SU-DHL-6 (cell line): Measurements from ENCODE around the gene MMP8.

Experiments
- H2AFZ ChIP-seq: fragments of 200-600 bp; sonication (generic); 2 replicates; pipeline ENCODE4 v1.6.1; 2014; ENCODE audit warnings: low read depth, mild to moderate bottlenecking, moderate library complexity, mixed read lengths, antibody characterized with exemption, low read length; ENCODE audit not compliant: severe bottlenecking
- H3F3A ChIP-seq: fragments of 200-600 bp; shearing (Covaris generic); 2 replicates; pipeline ENCODE4 v1.6.0; 2016; ENCODE audit warnings: antibody characterized with exemption, mild to moderate bottlenecking; ENCODE audit not compliant: insufficient read depth
- H3K27ac ChIP-seq: fragments of 200-600 bp; sonication (generic); 2 replicates; pipeline ENCODE4 v1.5.1; 2016; ENCODE audit warnings: low read depth, mild to moderate bottlenecking, low read length, moderate library complexity, mixed read lengths
- H3K27me3 ChIP-seq: fragments of 200-600 bp; sonication (generic), shearing (Covaris generic); 2 replicates; pipeline ENCODE4 v1.6.0; 2014; ENCODE audit warnings: mild to moderate bottlenecking, low read length
- H3K36me3 ChIP-seq: fragments of 200-600 bp; sonication (generic); 2 replicates; pipeline ENCODE4 v1.6.1; 2014; ENCODE audit warnings: mild to moderate bottlenecking, low read length, mixed read lengths
- H3K4me2 ChIP-seq: fragments of 300-600, 200-600 bp; shearing (Covaris generic), sonication (generic); 2 replicates; pipeline ENCODE4 v1.6.0; 2014; ENCODE audit warnings: low read length, low read depth, mild to moderate bottlenecking; ENCODE audit not compliant: poor library complexity, severe bottlenecking
- H3K4me3 ChIP-seq: fragments of 200-600 bp; sonication (generic); 2 replicates; pipeline ENCODE4 v1.5.1; 2014; ENCODE audit warnings: antibody characterized with exemption, low read length, mild to moderate bottlenecking, mixed read lengths; ENCODE audit not compliant: insufficient read depth, poor library complexity, severe bottlenecking
- H3K79me2 ChIP-seq: fragments of 200-600 bp; sonication (generic); 2 replicates; pipeline ENCODE4 v1.6.1; 2014; ENCODE audit warnings: mild to moderate bottlenecking, low read length, moderate library complexity; ENCODE audit not compliant: insufficient read depth
- H3K9ac ChIP-seq: fragments of 200-600 bp; sonication (generic); 2 replicates; pipeline ENCODE4 v1.7.0; 2014; ENCODE audit warnings: mild to moderate bottlenecking, low read length
- H3K9me2 ChIP-seq: fragments of 200-600 bp; sonication (generic); replicated peaks from 2 replicates; pipeline ENCODE4 v1.6.1; 2014; ENCODE audit warnings: low read length; ENCODE audit not compliant: insufficient read depth
- H3K9me3 ChIP-seq: fragments of 200-600 bp; sonication (generic); 2 replicates; pipeline ENCODE4 v1.6.1; 2014; ENCODE audit warnings: low read length, mixed read lengths; ENCODE audit not compliant: insufficient read depth
- H4K20me1 ChIP-seq: fragments of 200-600 bp; sonication (generic); 2 replicates; pipeline ENCODE4 v1.6.1; 2014; ENCODE audit warnings: low read depth, mild to moderate bottlenecking, antibody characterized with exemption, low read length, moderate library complexity, mixed read lengths
- EZH2phosphoT487 ChIP-seq: fragments of 200-600 bp; sonication (generic), shearing (Covaris generic); conservative IDR thresholded peaks from 2 replicates; pipeline ENCODE4 v1.6.1; 2018; ENCODE audit warnings: mild to moderate bottlenecking, antibody characterized with exemption, low read length, moderate library complexity, mixed read lengths
- TF ChIP-seq, protein P1 (sequence below): fragments of 200-600 bp; sonication (generic); IDR thresholded peaks from one replicate; pipeline ENCODE4 v1.5.1; 2017; ENCODE audit warnings: antibody characterized with exemption, mild to moderate bottlenecking, low read length, moderate library complexity; ENCODE audit not compliant: insufficient read depth, poor library complexity, severe bottlenecking

Gene MMP8

GRCh38 chr11:102727890-102728289, 3.1 kb upstream of the MMP8 start:
- Histone ChIP-seq H3K27ac (no peak overlapping the region), H3K27me3 (no peaks in the 10 kb centered on the region), H2AFZ (no peak overlapping the region), H3F3A (no peaks in the 10 kb centered on the region), H3K9ac (no peak overlapping the region), H3K9me3 (no peaks in the 10 kb centered on the region), H3K36me3 (no peaks in the 10 kb centered on the region), H3K79me2 (no peaks in the 10 kb centered on the region), H3K9me2 (no peaks in the 10 kb centered on the region), H3K4me3 (no peak overlapping the region), H3K4me2 (no peak overlapping the region), H4K20me1 (no peaks in the 10 kb centered on the region)
- TF ChIP-seq EZH2phosphoT487, result no peak
- TF ChIP-seq, protein P1, sequence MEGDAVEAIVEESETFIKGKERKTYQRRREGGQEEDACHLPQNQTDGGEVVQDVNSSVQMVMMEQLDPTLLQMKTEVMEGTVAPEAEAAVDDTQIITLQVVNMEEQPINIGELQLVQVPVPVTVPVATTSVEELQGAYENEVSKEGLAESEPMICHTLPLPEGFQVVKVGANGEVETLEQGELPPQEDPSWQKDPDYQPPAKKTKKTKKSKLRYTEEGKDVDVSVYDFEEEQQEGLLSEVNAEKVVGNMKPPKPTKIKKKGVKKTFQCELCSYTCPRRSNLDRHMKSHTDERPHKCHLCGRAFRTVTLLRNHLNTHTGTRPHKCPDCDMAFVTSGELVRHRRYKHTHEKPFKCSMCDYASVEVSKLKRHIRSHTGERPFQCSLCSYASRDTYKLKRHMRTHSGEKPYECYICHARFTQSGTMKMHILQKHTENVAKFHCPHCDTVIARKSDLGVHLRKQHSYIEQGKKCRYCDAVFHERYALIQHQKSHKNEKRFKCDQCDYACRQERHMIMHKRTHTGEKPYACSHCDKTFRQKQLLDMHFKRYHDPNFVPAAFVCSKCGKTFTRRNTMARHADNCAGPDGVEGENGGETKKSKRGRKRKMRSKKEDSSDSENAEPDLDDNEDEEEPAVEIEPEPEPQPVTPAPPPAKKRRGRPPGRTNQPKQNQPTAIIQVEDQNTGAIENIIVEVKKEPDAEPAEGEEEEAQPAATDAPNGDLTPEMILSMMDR, result no peak

GRCh38 chr11:102722821-102723220, 1.9 kb downstream of the MMP8 start:
- no peak overlapping the region for H3K4me3 ChIP-seq
- no peaks in the 10 kb centered on the region for H3F3A ChIP-seq
- no peaks in the 10 kb centered on the region for H3K79me2 ChIP-seq
- no peaks in the 10 kb centered on the region for H4K20me1 ChIP-seq
- no peaks in the 10 kb centered on the region for H3K36me3 ChIP-seq
- no peaks in the 10 kb centered on the region for H3K9me2 ChIP-seq
- no peak overlapping the region for H3K4me2 ChIP-seq
- H3K9ac ChIP-seq, result no peak overlapping the region
- no peak for TF ChIP-seq EZH2phosphoT487
- TF ChIP-seq, protein P1, result no peak
- H3K27me3 ChIP-seq, result no peaks in the 10 kb centered on the region
- H3K9me3 ChIP-seq, result no peaks in the 10 kb centered on the region
- no peak overlapping the region for H3K27ac ChIP-seq
- H2AFZ ChIP-seq, result no peak overlapping the region

GRCh38 chr11:102719620-102720277, 5.0 kb downstream of the MMP8 start:
- Histone ChIP-seq H3K79me2 (no peaks in the 10 kb centered on the region), H4K20me1 (no peaks in the 10 kb centered on the region), H2AFZ (no peak overlapping the region), H3F3A (no peaks in the 10 kb centered on the region), H3K27me3 (no peaks in the 10 kb centered on the region), H3K4me2 (no peak overlapping the region), H3K9me3 (no peaks in the 10 kb centered on the region), H3K4me3 (no peak overlapping the region), H3K9ac (no peak overlapping the region), H3K36me3 (no peaks in the 10 kb centered on the region), H3K9me2 (no peaks in the 10 kb centered on the region), H3K27ac (no peak overlapping the region)
- no peak for TF ChIP-seq EZH2phosphoT487
- TF ChIP-seq, protein P1, result no peak
